HepG2 (cell line): ENCODE data around the gene RPL39. TPM values are rescaled to one million over a fixed set of nuclear protein-coding genes. Genes with fewer than 3 reads are reported as not detected.

Experiments used
- ATAC-seq: fragments of 200-7000 bp; cut with Tn5 transposase; 3 replicates; pipeline ENCODE4 v1.9.1; 2020; ENCODE audit warnings: mild to moderate bottlenecking, moderate library complexity
- BruUV-seq: library from RNA; stranded (reverse); fragments of 400-500 nt; replicated peaks from 2 replicates; lab custom pipeline; 2021; lab: Mats Ljungman, UMichigan
- CTCF ChIA-PET: fragments of 300-600 bp; formaldehyde crosslinking; extraction: SDS; loops from one replicate; lab custom pipeline; 2021; ENCODE audit warnings: low total read pairs, inconsistent platforms, low intra/inter-chr PET ratio; lab: Yijun Ruan, JAX
- POLR2A ChIA-PET: fragments of 350-600 bp; sonication (Branson Sonifier 250); formaldehyde crosslinking; loops from one replicate; lab custom pipeline; 2020; ENCODE audit warnings: antibody characterized with exemption, inconsistent platforms; lab: Yijun Ruan, JAX
- DNase-seq: peaks from one replicate; pipeline ENCODE4 v3.0.0-alpha.2; 2015; ENCODE audit warnings: low spot score
- FAIRE-seq: peaks from 3 replicates; lab custom pipeline; 2011; peaks lifted over from hg19 to GRCh38; lab: Jason Lieb, UNC
- H2AFZ ChIP-seq: one replicate; pipeline ENCODE4 v1.6.1; 2011; ENCODE audit warnings: low read length, inconsistent platforms
- H3K27ac ChIP-seq: fragments of 300-600 bp; 3 replicates; pipeline ENCODE4 v1.8.0; 2011; ENCODE audit warnings: mixed run types, mild to moderate bottlenecking, mixed read lengths, low read length, inconsistent platforms; ENCODE audit not compliant: insufficient read depth; ENCODE audit errors: extremely low read length
- H3K27me3 ChIP-seq, 2 experiments: fragments of 200-600 bp in 1 of 2; 2 replicates in 1 of 2; 3 replicates in 1 of 2; pipeline versions ENCODE4 v1.6.0 to v1.8.0; 2011; ENCODE audit warnings: low read length in 2 of 2, mild to moderate bottlenecking in 2 of 2, moderate library complexity in 2 of 2, inconsistent platforms in 1 of 2; ENCODE audit not compliant: insufficient read depth in 2 of 2, control insufficient read depth in 1 of 2
- H3K36me3 ChIP-seq, 2 experiments: fragments of 200-600 bp in 1 of 2; replicated peaks in 1 of 2; 2 replicates in 1 of 2; 3 replicates in 1 of 2; pipeline versions ENCODE4 v1.5.1 to v1.8.0; 2011; ENCODE audit warnings: low read length in 2 of 2, inconsistent platforms in 1 of 2; ENCODE audit not compliant: insufficient read depth in 2 of 2, control insufficient read depth in 1 of 2
- H3K4me1 ChIP-seq: 2 replicates; pipeline ENCODE4 v1.5.1; 2012; ENCODE audit warnings: low read length, inconsistent platforms; ENCODE audit not compliant: insufficient read depth
- H3K4me2 ChIP-seq: 2 replicates; pipeline ENCODE4 v1.6.0; 2011; ENCODE audit warnings: low read depth, low read length, inconsistent platforms
- H3K4me3 ChIP-seq, 3 experiments: fragments of 200-600 bp in 1 of 3; sonication (generic), shearing (Covaris generic) in 1 of 3; replicated peaks in 1 of 3; 2 replicates each; pipeline ENCODE4 v1.5.1; 2011 to 2016; ENCODE audit warnings: low read length in 3 of 3, inconsistent platforms in 2 of 3, low read depth in 2 of 3, mild to moderate bottlenecking in 2 of 3, control low read depth in 1 of 3, mixed read lengths in 1 of 3; ENCODE audit not compliant: insufficient read depth in 1 of 3
- H3K79me2 ChIP-seq: one replicate; pipeline ENCODE4 v1.6.1; 2011; ENCODE audit warnings: low read length, inconsistent platforms; ENCODE audit not compliant: insufficient read depth
- H3K9ac ChIP-seq: 2 replicates; pipeline ENCODE4 v1.6.0; 2011; ENCODE audit warnings: mild to moderate bottlenecking, low read depth, low read length, inconsistent platforms; ENCODE audit not compliant: insufficient read depth
- H3K9me3 ChIP-seq: 2 replicates; pipeline ENCODE4 v1.5.1; 2012; ENCODE audit warnings: mild to moderate bottlenecking, low read length
- H4K20me1 ChIP-seq: 2 replicates; pipeline ENCODE4 v1.6.0; 2011; ENCODE audit warnings: inconsistent platforms, mild to moderate bottlenecking, low read length, moderate library complexity; ENCODE audit not compliant: insufficient read depth
- CCDC6 ChIP-seq: sonication (generic); formaldehyde crosslinking; IDR thresholded peaks from 2 replicates; pipeline ENCODE4 v1.8.1; 2022; ENCODE audit warnings: mild to moderate bottlenecking, missing genetic modification reagents, moderate library complexity
- MIER3 ChIP-seq: IDR thresholded peaks from 2 replicates; pipeline ENCODE4 v1.6.1; 2016; ENCODE audit warnings: missing compliant biosample characterization, borderline replicate concordance
- PHF5A ChIP-seq: IDR thresholded peaks from one replicate; pipeline ENCODE4 v1.6.1; 2018; ENCODE audit warnings: low read depth, missing genetic modification reagents; ENCODE audit not compliant: unreplicated experiment
- POLR2AphosphoS5 ChIP-seq: IDR thresholded peaks from 2 replicates; pipeline ENCODE4 v1.6.1; 2012; ENCODE audit warnings: low read depth, low read length
- RAD21 ChIP-seq: fragments of 450-650 bp; formaldehyde crosslinking; IDR thresholded peaks from 2 replicates; pipeline ENCODE4 v1.5.0; 2020; ENCODE audit warnings: mild to moderate bottlenecking
- SATB2 ChIP-seq: sonication (generic); formaldehyde crosslinking; IDR thresholded peaks from 2 replicates; pipeline ENCODE4 v1.5.0; 2020; ENCODE audit warnings: missing genetic modification reagents
- ZMAT3 ChIP-seq: sonication (generic); formaldehyde crosslinking; conservative IDR thresholded peaks from 2 replicates; pipeline ENCODE4 v1.7.0; 2021; ENCODE audit warnings: missing genetic modification reagents
- ZNF350 ChIP-seq: sonication (generic); formaldehyde crosslinking; IDR thresholded peaks from 2 replicates; pipeline ENCODE4 v1.4.0; 2020; ENCODE audit warnings: mild to moderate bottlenecking, low read depth, missing genetic modification reagents, borderline replicate concordance
- ZNF383 ChIP-seq: sonication (generic); formaldehyde crosslinking; IDR thresholded peaks from 2 replicates; pipeline ENCODE4 v1.4.0; 2020; ENCODE audit warnings: missing genetic modification reagents, mild to moderate bottlenecking, borderline replicate concordance
- ZNF674 ChIP-seq: sonication (generic); formaldehyde crosslinking; IDR thresholded peaks from 2 replicates; pipeline ENCODE4 v1.5.0; 2020; ENCODE audit warnings: low read depth, mild to moderate bottlenecking, missing genetic modification reagents
- ZSCAN21 ChIP-seq: sonication (generic); formaldehyde crosslinking; IDR thresholded peaks from 2 replicates; pipeline ENCODE4 v1.8.0; 2022; ENCODE audit warnings: mild to moderate bottlenecking, missing genetic modification reagents, moderate library complexity, borderline replicate concordance
- WGBS: methylation state at CpG from one replicate; pipeline ENCODE4 v1.1.6; 2017; ENCODE audit warnings: low lambda C conversion rate; 5-methylcytosine and 5-hydroxymethylcytosine counted together
- in situ Hi-C: cut with HindIII; loops from 2 replicates; pipeline ENCODE4 v1.10.0; 2017; ENCODE audit warnings: low pct_unique_long_range_greater_than_20kb; ENCODE audit not compliant: extremely low pct_ligation_motif_present
- intact Hi-C: fragments of 100-400 bp; cut with micrococcal nuclease; formaldehyde crosslinking; loops from one replicate; pipeline ENCODE4 v1.10.0; 2022; ENCODE audit not compliant: unreplicated experiment
- polyA plus RNA-seq, 8 experiments: library from polyadenylated mRNA; depleted of rRNA in 3 of 8; stranded (reverse) in 7 of 8; unstranded in 1 of 8; fragments of >200 nt; fragmentation: Illumina TruSeq in 4 of 8; extraction: Trizol in 4 of 8; gene quantifications; 2 replicates each; pipeline versions ENCODE4 v1.2.1 to v1.2.3, GENCODE V29; 2011 to 2016; ENCODE audit warnings: low read depth in 4 of 8, missing spikeins in 1 of 8, mixed read lengths in 1 of 8; ENCODE audit not compliant: insufficient read depth in 1 of 8
- total RNA-seq, 5 experiments: library from RNA; depleted of rRNA; stranded (reverse); fragments of >200 nt; fragmentation: Illumina TruSeq; extraction: Trizol; gene quantifications; 2 replicates each; pipeline ENCODE4 v1.2.3, GENCODE V29; 2016; ENCODE audit warnings: low read depth in 1 of 5
- TF ChIP-seq, protein P1 (sequence below): sonication (generic); formaldehyde crosslinking; IDR thresholded peaks from 2 replicates; pipeline ENCODE4 v1.5.0; 2020; ENCODE audit warnings: missing genetic modification reagents
- TF ChIP-seq, protein P2 (sequence below): sonication (generic); formaldehyde crosslinking; IDR thresholded peaks from 2 replicates; pipeline ENCODE4 v1.5.0; 2020; ENCODE audit warnings: mild to moderate bottlenecking, missing genetic modification reagents, borderline replicate concordance
- TF ChIP-seq, protein P3 (sequence below): sonication (generic); formaldehyde crosslinking; IDR thresholded peaks from 2 replicates; pipeline ENCODE4 v1.8.0; 2022; ENCODE audit warnings: mild to moderate bottlenecking, missing genetic modification reagents; ENCODE audit not compliant: insufficient replicate concordance
- TF ChIP-seq, protein P4 (sequence below): sonication (generic); formaldehyde crosslinking; IDR thresholded peaks from 2 replicates; pipeline ENCODE4 v1.8.1; 2023; ENCODE audit warnings: mild to moderate bottlenecking, moderate library complexity, missing genetic modification reagents

Gene RPL39
- total and polyA plus RNA-seq, 2 of the 13 experiments (the other 11 are each of a cell fraction or from before 2014, with no cell fraction given), result 2,312 to 3,547 TPM

DNA sequence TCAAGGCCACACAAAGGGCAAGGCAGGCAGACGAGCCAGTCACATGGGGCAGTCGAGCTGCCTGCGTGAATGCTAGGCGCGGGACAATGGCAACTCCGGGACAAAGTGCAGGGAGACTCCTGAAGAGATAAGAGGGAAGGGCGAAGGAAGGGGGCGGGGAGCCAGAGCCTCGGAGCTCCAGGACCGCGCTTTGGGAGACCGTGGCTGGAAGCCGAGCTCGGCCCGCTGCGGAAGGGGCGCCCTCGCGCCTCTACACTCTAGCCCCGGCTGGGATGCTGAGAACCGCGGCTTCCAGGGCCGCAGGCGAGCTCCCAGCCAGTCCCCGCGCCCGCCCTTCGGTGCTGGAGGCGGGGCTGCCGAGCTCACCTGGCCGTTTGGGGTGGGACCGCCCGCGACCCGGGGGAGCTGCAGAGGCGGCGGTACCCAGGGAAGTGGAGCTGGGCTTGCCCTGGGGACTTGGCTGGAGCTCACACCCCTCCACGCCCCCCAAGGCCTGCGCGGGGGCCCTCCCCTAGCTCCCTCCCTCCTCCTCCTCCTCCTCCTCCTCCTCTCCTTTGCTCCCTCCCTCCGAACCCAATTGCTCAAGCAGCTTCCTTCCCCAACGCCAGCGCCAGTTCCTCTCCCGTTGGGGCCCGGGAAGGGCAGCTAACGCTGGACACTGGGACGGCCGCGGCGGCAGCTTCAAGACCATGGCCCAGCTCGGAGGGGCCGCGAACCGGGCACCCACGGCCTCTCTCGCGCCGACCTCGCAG, 33.3 kb downstream of the RPL39 start, which contains the start of gene SOWAHD:
Gene SOWAHD (plus strand): TSS at position 610 of the 752 bp plus-strand sequence. CDS start 80 bp downstream, at position 690.
- Histone ChIP-seq H3K27ac (peak within 1 kb of the TSS; percentile 68), H3K36me3 (no peaks in the 10 kb centered on the region), H2AFZ (no peak within 1 kb of the TSS), H3K4me3 (peak within 1 kb of the TSS; percentile 47 to 69 (median 64); a peak in 5 of 6 replicates), H3K9ac (peak within 1 kb of the TSS; percentile 52), H3K9me3 (no peaks in the 10 kb centered on the region), H3K79me2 (no peaks in the 10 kb centered on the region), H4K20me1 (no peaks in the 10 kb centered on the region), H3K4me2 (peak within 1 kb of the TSS; percentile 80), H3K27me3 (no peaks in the 10 kb centered on the region), H3K4me1 (peaks cover 40% of the 10 kb centered on the region)
- BruUV-seq, result TSS peak; percentile 77
- ATAC-seq (peak; percentile 76), DNase-seq (peak; percentile 50), FAIRE-seq (peak; percentile 79)
- POLR2A ChIA-PET, result interaction anchor here (0.9 to 4.5 kb wide), 6 partner anchors 27 to 185 kb away, joined by 3 to 54 read pairs (median 4); partner anchors contain the start of genes RPL39 and UPF3B
- CTCF ChIA-PET, result no interaction called here
- WGBS, result 0% methylated on average over 10 of the region's 59 CpGs
- intact Hi-C loops, result loop anchor here (1.0 kb wide), 1 partner anchor 151 kb away; no protein-coding TSS in a partner anchor
- in situ Hi-C loops, result no loop called here
- TF ChIP-seq ZNF350 (CRISPR knock-in tag) (no peak), RAD21 (CRISPR knock-in tag) (no peak), ZNF383 (no peak), MIER3 (no peak), CCDC6 (CRISPR knock-in tag) (no peak), PHF5A (CRISPR knock-in tag) (no peak), POLR2AphosphoS5 (no peak), ZSCAN21 (CRISPR knock-in tag) (0 out of 2 replicates have a peak, but pooled peaks have one; percentile 4), SATB2 (CRISPR knock-in tag) (no peak), ZMAT3 (0 out of 2 replicates have a peak, but pooled peaks have one; percentile 44), ZNF674 (no peak)
- TF ChIP-seq, protein P1, sequence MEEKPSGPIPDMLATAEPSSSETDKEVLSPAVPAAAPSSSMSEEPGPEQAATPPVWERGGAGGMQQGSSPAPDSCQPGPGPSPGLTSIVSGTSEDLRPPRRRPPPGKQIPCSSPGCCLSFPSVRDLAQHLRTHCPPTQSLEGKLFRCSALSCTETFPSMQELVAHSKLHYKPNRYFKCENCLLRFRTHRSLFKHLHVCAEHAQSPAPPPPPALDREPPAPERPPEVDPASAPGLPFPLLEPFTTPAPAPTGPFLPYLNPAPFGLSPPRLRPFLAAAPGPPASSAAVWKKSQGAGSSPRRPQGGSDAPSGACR (CRISPR knock-in tag), result no peak
- TF ChIP-seq, protein P2, sequence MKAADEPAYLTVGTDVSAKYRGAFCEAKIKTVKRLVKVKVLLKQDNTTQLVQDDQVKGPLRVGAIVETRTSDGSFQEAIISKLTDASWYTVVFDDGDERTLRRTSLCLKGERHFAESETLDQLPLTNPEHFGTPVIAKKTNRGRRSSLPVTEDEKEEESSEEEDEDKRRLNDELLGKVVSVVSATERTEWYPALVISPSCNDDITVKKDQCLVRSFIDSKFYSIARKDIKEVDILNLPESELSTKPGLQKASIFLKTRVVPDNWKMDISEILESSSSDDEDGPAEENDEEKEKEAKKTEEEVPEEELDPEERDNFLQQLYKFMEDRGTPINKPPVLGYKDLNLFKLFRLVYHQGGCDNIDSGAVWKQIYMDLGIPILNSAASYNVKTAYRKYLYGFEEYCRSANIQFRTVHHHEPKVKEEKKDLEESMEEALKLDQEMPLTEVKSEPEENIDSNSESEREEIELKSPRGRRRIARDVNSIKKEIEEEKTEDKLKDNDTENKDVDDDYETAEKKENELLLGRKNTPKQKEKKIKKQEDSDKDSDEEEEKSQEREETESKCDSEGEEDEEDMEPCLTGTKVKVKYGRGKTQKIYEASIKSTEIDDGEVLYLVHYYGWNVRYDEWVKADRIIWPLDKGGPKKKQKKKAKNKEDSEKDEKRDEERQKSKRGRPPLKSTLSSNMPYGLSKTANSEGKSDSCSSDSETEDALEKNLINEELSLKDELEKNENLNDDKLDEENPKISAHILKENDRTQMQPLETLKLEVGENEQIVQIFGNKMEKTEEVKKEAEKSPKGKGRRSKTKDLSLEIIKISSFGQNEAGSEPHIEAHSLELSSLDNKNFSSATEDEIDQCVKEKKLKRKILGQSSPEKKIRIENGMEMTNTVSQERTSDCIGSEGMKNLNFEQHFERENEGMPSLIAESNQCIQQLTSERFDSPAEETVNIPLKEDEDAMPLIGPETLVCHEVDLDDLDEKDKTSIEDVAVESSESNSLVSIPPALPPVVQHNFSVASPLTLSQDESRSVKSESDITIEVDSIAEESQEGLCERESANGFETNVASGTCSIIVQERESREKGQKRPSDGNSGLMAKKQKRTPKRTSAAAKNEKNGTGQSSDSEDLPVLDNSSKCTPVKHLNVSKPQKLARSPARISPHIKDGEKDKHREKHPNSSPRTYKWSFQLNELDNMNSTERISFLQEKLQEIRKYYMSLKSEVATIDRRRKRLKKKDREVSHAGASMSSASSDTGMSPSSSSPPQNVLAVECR (CRISPR knock-in tag), result peak; percentile 16; the same call in 1 of the 2 replicates
- TF ChIP-seq, protein P3, sequence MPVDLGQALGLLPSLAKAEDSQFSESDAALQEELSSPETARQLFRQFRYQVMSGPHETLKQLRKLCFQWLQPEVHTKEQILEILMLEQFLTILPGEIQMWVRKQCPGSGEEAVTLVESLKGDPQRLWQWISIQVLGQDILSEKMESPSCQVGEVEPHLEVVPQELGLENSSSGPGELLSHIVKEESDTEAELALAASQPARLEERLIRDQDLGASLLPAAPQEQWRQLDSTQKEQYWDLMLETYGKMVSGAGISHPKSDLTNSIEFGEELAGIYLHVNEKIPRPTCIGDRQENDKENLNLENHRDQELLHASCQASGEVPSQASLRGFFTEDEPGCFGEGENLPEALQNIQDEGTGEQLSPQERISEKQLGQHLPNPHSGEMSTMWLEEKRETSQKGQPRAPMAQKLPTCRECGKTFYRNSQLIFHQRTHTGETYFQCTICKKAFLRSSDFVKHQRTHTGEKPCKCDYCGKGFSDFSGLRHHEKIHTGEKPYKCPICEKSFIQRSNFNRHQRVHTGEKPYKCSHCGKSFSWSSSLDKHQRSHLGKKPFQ, result no peak
- TF ChIP-seq, protein P4, sequence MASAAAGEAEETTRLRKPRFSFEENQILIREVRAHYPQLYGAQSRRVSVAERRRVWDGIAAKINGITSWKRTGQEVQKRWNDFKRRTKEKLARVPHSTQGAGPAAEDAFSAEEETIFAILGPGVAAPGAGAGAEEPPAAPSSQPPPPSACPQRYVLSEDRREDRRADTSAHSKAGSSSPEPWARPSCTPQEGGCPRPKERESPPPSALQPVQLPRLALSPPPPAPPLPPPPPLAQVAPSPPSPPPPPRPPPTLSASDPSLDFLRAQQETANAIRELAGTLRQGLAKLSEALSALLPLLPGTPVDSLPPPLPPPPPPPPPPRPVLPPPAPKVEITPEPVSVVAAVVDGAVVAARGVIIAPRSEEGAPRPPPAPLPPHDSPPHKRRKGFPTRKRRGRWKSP (CRISPR knock-in tag), result no peak
